ENCODE measurements around the gene MTR.

MTR gene

GRCh38 chr1:236795035-236795756, at the start of gene MTR:
TSS of gene MTR (plus strand) at chr1:236795292. CDS start at chr1:236795704, 412 bp downstream.
- DNase-seq: peak; percentile 97

GRCh38 chr1:236746785-236747184, 48.3 kb upstream of the MTR start:
- no peak for DNase-seq

- no peak for DNase-seq
Observed at GRCh38 chr1:236747311-236747985, 47.6 kb upstream of the MTR start.

- no peak for DNase-seq
Observed at GRCh38 chr1:236748268-236748870, 46.7 kb upstream of the MTR start.

GRCh38 chr1:236750928-236751327, 44.2 kb upstream of the MTR start:
- no peak for DNase-seq

- no peak for DNase-seq
Observed at GRCh38 chr1:236751385-236751784, 43.7 kb upstream of the MTR start.

- no peak for DNase-seq
Observed at GRCh38 chr1:236751935-236752334, 43.2 kb upstream of the MTR start.

- DNase-seq: no peak
Observed at GRCh38 chr1:236753516-236753915, 41.6 kb upstream of the MTR start.

- no peak for DNase-seq
Observed at GRCh38 chr1:236753964-236754363, 41.1 kb upstream of the MTR start.

GRCh38 chr1:236754525-236755210, 40.4 kb upstream of the MTR start:
- no peak for DNase-seq

- DNase-seq: no peak
Observed at GRCh38 chr1:236757640-236758039, 37.5 kb upstream of the MTR start.

GRCh38 chr1:236759252-236759859, 35.7 kb upstream of the MTR start:
- DNase-seq: peak; percentile 44

- no peak for DNase-seq
Observed at GRCh38 chr1:236760480-236760879, 34.6 kb upstream of the MTR start.

GRCh38 chr1:236760986-236761385, 34.1 kb upstream of the MTR start:
- DNase-seq: no peak

- no peak for DNase-seq
Observed at GRCh38 chr1:236761397-236762132, 33.5 kb upstream of the MTR start.

GRCh38 chr1:236762410-236762809, 32.7 kb upstream of the MTR start:
- peak; percentile 4 for DNase-seq

GRCh38 chr1:236765831-236766230, 29.3 kb upstream of the MTR start:
- DNase-seq: no peak

GRCh38 chr1:236766506-236766905, 28.6 kb upstream of the MTR start:
- no peak for DNase-seq

GRCh38 chr1:236767276-236767675, 27.8 kb upstream of the MTR start:
- no peak for DNase-seq

GRCh38 chr1:236768601-236769000, 26.5 kb upstream of the MTR start:
- no peak for DNase-seq

- DNase-seq: no peak
Observed at GRCh38 chr1:236773919-236774318, 21.2 kb upstream of the MTR start.

- no peak for DNase-seq
Observed at GRCh38 chr1:236774926-236775325, 20.2 kb upstream of the MTR start.

Data from CD4-positive, alpha-beta T cell treated with Interleukin-21 for 1 hour (primary cell).